SU-DHL-6 (cell line): Measurements from ENCODE around the gene TMIGD2.

Experiments
- H2AFZ ChIP-seq: fragments of 200-600 bp; sonication (generic); 2 replicates; pipeline ENCODE4 v1.6.1; 2014; ENCODE audit warnings: low read depth, mild to moderate bottlenecking, moderate library complexity, mixed read lengths, antibody characterized with exemption, low read length; ENCODE audit not compliant: severe bottlenecking
- H3F3A ChIP-seq: fragments of 200-600 bp; shearing (Covaris generic); 2 replicates; pipeline ENCODE4 v1.6.0; 2016; ENCODE audit warnings: antibody characterized with exemption, mild to moderate bottlenecking; ENCODE audit not compliant: insufficient read depth
- H3K27ac ChIP-seq: fragments of 200-600 bp; sonication (generic); 2 replicates; pipeline ENCODE4 v1.5.1; 2016; ENCODE audit warnings: low read depth, mild to moderate bottlenecking, low read length, moderate library complexity, mixed read lengths
- H3K27me3 ChIP-seq: fragments of 200-600 bp; sonication (generic), shearing (Covaris generic); 2 replicates; pipeline ENCODE4 v1.6.0; 2014; ENCODE audit warnings: mild to moderate bottlenecking, low read length
- H3K36me3 ChIP-seq: fragments of 200-600 bp; sonication (generic); 2 replicates; pipeline ENCODE4 v1.6.1; 2014; ENCODE audit warnings: mild to moderate bottlenecking, low read length, mixed read lengths
- H3K4me2 ChIP-seq: fragments of 300-600, 200-600 bp; shearing (Covaris generic), sonication (generic); 2 replicates; pipeline ENCODE4 v1.6.0; 2014; ENCODE audit warnings: low read length, low read depth, mild to moderate bottlenecking; ENCODE audit not compliant: poor library complexity, severe bottlenecking
- H3K4me3 ChIP-seq: fragments of 200-600 bp; sonication (generic); 2 replicates; pipeline ENCODE4 v1.5.1; 2014; ENCODE audit warnings: antibody characterized with exemption, low read length, mild to moderate bottlenecking, mixed read lengths; ENCODE audit not compliant: insufficient read depth, poor library complexity, severe bottlenecking
- H3K79me2 ChIP-seq: fragments of 200-600 bp; sonication (generic); 2 replicates; pipeline ENCODE4 v1.6.1; 2014; ENCODE audit warnings: mild to moderate bottlenecking, low read length, moderate library complexity; ENCODE audit not compliant: insufficient read depth
- H3K9ac ChIP-seq: fragments of 200-600 bp; sonication (generic); 2 replicates; pipeline ENCODE4 v1.7.0; 2014; ENCODE audit warnings: mild to moderate bottlenecking, low read length
- H3K9me2 ChIP-seq: fragments of 200-600 bp; sonication (generic); replicated peaks from 2 replicates; pipeline ENCODE4 v1.6.1; 2014; ENCODE audit warnings: low read length; ENCODE audit not compliant: insufficient read depth
- H3K9me3 ChIP-seq: fragments of 200-600 bp; sonication (generic); 2 replicates; pipeline ENCODE4 v1.6.1; 2014; ENCODE audit warnings: low read length, mixed read lengths; ENCODE audit not compliant: insufficient read depth
- H4K20me1 ChIP-seq: fragments of 200-600 bp; sonication (generic); 2 replicates; pipeline ENCODE4 v1.6.1; 2014; ENCODE audit warnings: low read depth, mild to moderate bottlenecking, antibody characterized with exemption, low read length, moderate library complexity, mixed read lengths
- CTCF ChIP-seq: fragments of 200-600 bp; sonication (generic); IDR thresholded peaks from one replicate; pipeline ENCODE4 v1.5.1; 2017; ENCODE audit warnings: antibody characterized with exemption, mild to moderate bottlenecking, low read length, moderate library complexity; ENCODE audit not compliant: insufficient read depth, poor library complexity, severe bottlenecking
- EZH2phosphoT487 ChIP-seq: fragments of 200-600 bp; sonication (generic), shearing (Covaris generic); conservative IDR thresholded peaks from 2 replicates; pipeline ENCODE4 v1.6.1; 2018; ENCODE audit warnings: mild to moderate bottlenecking, antibody characterized with exemption, low read length, moderate library complexity, mixed read lengths

Gene TMIGD2

GRCh38 chr19:4294389-4294788, 7.8 kb downstream of the TMIGD2 start:
- Histone ChIP-seq H3K36me3 (no peaks in the 10 kb centered on the region), H3K27ac (no peak overlapping the region), H4K20me1 (no peaks in the 10 kb centered on the region), H3K4me3 (no peak overlapping the region), H3K9me2 (no peaks in the 10 kb centered on the region), H3K79me2 (no peaks in the 10 kb centered on the region), H3K9me3 (no peaks in the 10 kb centered on the region), H3K27me3 (no peaks in the 10 kb centered on the region), H3K9ac (no peak overlapping the region), H3F3A (no peaks in the 10 kb centered on the region), H3K4me2 (no peak overlapping the region), H2AFZ (no peak overlapping the region)
- TF ChIP-seq EZH2phosphoT487 (no peak), CTCF (no peak)

GRCh38 chr19:4292515-4292914, 9.7 kb downstream of the TMIGD2 start:
- Histone ChIP-seq H4K20me1 (no peaks in the 10 kb centered on the region), H3F3A (no peaks in the 10 kb centered on the region), H3K9me3 (no peaks in the 10 kb centered on the region), H3K9ac (no peak overlapping the region), H3K4me3 (no peak overlapping the region), H3K36me3 (no peaks in the 10 kb centered on the region), H3K9me2 (no peaks in the 10 kb centered on the region), H3K27ac (no peak overlapping the region), H3K27me3 (no peaks in the 10 kb centered on the region), H3K79me2 (no peaks in the 10 kb centered on the region), H2AFZ (no peak overlapping the region), H3K4me2 (no peak overlapping the region)
- TF ChIP-seq EZH2phosphoT487 (no peak), CTCF (no peak)

GRCh38 chr19:4291184-4291732, 10.9 kb downstream of the TMIGD2 start:
- H3K79me2 ChIP-seq: no peaks in the 10 kb centered on the region
- H4K20me1 ChIP-seq: no peaks in the 10 kb centered on the region
- H3K27ac ChIP-seq: no peak overlapping the region
- no peaks in the 10 kb centered on the region for H3F3A ChIP-seq
- H3K9me2 ChIP-seq: no peaks in the 10 kb centered on the region
- TF ChIP-seq EZH2phosphoT487 (no peak), CTCF (no peak)
- H3K36me3 ChIP-seq: no peaks in the 10 kb centered on the region
- no peak overlapping the region for H2AFZ ChIP-seq
- H3K4me2 ChIP-seq: no peak overlapping the region
- H3K27me3 ChIP-seq: no peaks in the 10 kb centered on the region
- H3K9ac ChIP-seq: no peak overlapping the region
- no peaks in the 10 kb centered on the region for H3K9me3 ChIP-seq
- H3K4me3 ChIP-seq: no peak overlapping the region
